RWPE2 (cell line): ENCODE data around the gene LKAAEAR1.
"Not testable (repeated sequence)": the region's sequence is repeated elsewhere in the genome, so short reads cannot be mapped to it uniquely, and the experiment has no call there.

Experiments used
- ATAC-seq: fragments of 200-7000 bp; cut with Tn5 transposase; 3 replicates; pipeline ENCODE4 v1.9.1; 2021; ENCODE audit warnings: low read depth
- DNase-seq: peaks from one replicate; pipeline ENCODE4 v3.0.0-alpha.2; 2020; ENCODE audit warnings: low spot score
- H3K27ac ChIP-seq: fragments of 450-650 bp; 2 replicates; pipeline ENCODE4 v1.5.1; 2017; ENCODE audit warnings: mild to moderate bottlenecking; ENCODE audit not compliant: poor library complexity, severe bottlenecking
- H3K27me3 ChIP-seq: fragments of 250-450 bp; sonication (Bioruptor Pico); 2 replicates; pipeline ENCODE4 v1.5.1; 2021; ENCODE audit warnings: mild to moderate bottlenecking, moderate library complexity; ENCODE audit not compliant: insufficient read depth, poor library complexity, severe bottlenecking
- H3K36me3 ChIP-seq: fragments of 250-450 bp; sonication (Bioruptor Pico); 2 replicates; pipeline ENCODE4 v1.5.1; 2020; ENCODE audit warnings: low read depth, mild to moderate bottlenecking, moderate library complexity
- H3K4me1 ChIP-seq: fragments of 250-450 bp; sonication (Bioruptor Pico); 2 replicates; pipeline ENCODE4 v1.5.1; 2021; ENCODE audit warnings: mild to moderate bottlenecking, moderate library complexity; ENCODE audit not compliant: insufficient read depth, poor library complexity, severe bottlenecking
- H3K4me3 ChIP-seq: fragments of 250-450 bp; sonication (Bioruptor Pico); 2 replicates; pipeline ENCODE4 v1.5.1; 2021; ENCODE audit warnings: mild to moderate bottlenecking, moderate library complexity; ENCODE audit not compliant: severe bottlenecking
- H3K9me3 ChIP-seq: fragments of 250-450 bp; sonication (Bioruptor Pico); 2 replicates; pipeline ENCODE4 v1.5.1; 2021; ENCODE audit warnings: mild to moderate bottlenecking, moderate library complexity; ENCODE audit not compliant: severe bottlenecking
- CTCF ChIP-seq: fragments of 450-650 bp; IDR thresholded peaks from one replicate; pipeline ENCODE4 v1.5.1; 2017; ENCODE audit warnings: mild to moderate bottlenecking, moderate library complexity; ENCODE audit not compliant: poor library complexity, severe bottlenecking

Gene LKAAEAR1

GRCh38 chr20:64091770-64092169 is 7.6 kb upstream of the LKAAEAR1 start:
- no peaks in the 10 kb centered on the region for H3K9me3 ChIP-seq
- no peak overlapping the region for H3K27ac ChIP-seq
- DNase-seq (no peak), ATAC-seq (peak; percentile 9; the same call in 1 of the 3 replicates)
- H3K4me3 ChIP-seq, result no peak overlapping the region
- no peaks in the 10 kb centered on the region for H3K27me3 ChIP-seq
- H3K4me1 ChIP-seq, result no peaks in the 10 kb centered on the region
- H3K36me3 ChIP-seq, result no peaks in the 10 kb centered on the region
- TF ChIP-seq CTCF, result no peak

- no peak for TF ChIP-seq CTCF
- ATAC-seq (no peak), DNase-seq (no peak)
- no peak overlapping the region for H3K27ac ChIP-seq
- no peaks in the 10 kb centered on the region for H3K27me3 ChIP-seq
- H3K4me3 ChIP-seq, result no peak overlapping the region
- no peaks in the 10 kb centered on the region for H3K4me1 ChIP-seq
- no peaks in the 10 kb centered on the region for H3K36me3 ChIP-seq
- no peaks in the 10 kb centered on the region for H3K9me3 ChIP-seq
Measured at GRCh38 chr20:64091340-64091739, 7.1 kb upstream of the LKAAEAR1 start.

GRCh38 chr20:64090165-64090564 is 6.0 kb upstream of the LKAAEAR1 start:
- no peak for ATAC-seq
- Histone ChIP-seq H3K27ac (no peak overlapping the region), H3K4me1 (no peaks in the 10 kb centered on the region), H3K4me3 (no peak overlapping the region), H3K27me3 (peaks cover 1% of the 10 kb centered on the region), H3K36me3 (no peaks in the 10 kb centered on the region), H3K9me3 (no peaks in the 10 kb centered on the region)
- DNase-seq, result no peak
- no peak for TF ChIP-seq CTCF

DNA sequence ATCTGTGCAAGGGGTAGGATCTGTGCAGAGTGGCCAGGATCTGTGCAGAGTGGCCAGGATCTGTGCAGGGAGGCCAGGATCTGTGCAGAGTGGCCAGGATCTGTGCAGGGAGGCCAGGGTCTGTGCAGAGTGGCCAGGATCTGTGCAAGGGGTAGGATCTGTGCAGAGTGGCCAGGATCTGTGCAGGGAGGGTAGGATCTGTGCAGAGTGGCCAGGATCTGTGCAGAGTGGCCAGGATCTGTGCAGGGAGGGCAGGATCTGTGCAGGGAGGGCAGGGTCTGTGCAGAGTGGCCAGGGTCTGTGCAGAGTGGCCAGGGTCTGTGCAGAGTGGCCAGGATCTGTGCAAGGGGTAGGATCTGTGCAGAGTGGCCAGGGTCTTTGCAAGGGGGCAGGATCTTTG is 4.4 kb upstream of the LKAAEAR1 start:
- not testable (repeated sequence) for H3K36me3 ChIP-seq, H3K9me3 ChIP-seq, H3K27ac ChIP-seq, H3K4me3 ChIP-seq, H3K4me1 ChIP-seq
- 0 out of 3 replicates have a peak, but pooled peaks have one; percentile 4 for ATAC-seq
- peaks cover 16% of the 10 kb centered on the region for H3K27me3 ChIP-seq
- DNase-seq, result peak; percentile 97

GRCh38 chr20:64087226-64087825 is 3.1 kb upstream of the LKAAEAR1 start:
- H3K4me1 ChIP-seq, ATAC-seq, DNase-seq, H3K36me3 ChIP-seq, H3K4me3 ChIP-seq, H3K9me3 ChIP-seq, H3K27ac ChIP-seq: not testable (repeated sequence)
- peaks cover 20% of the 10 kb centered on the region for H3K27me3 ChIP-seq

- TF ChIP-seq CTCF, result no peak
- H3K27ac ChIP-seq, result no peak overlapping the region
- ATAC-seq, result no peak
- no peak for DNase-seq
- no peaks in the 10 kb centered on the region for H3K9me3 ChIP-seq
- peaks cover 20% of the 10 kb centered on the region for H3K27me3 ChIP-seq
- H3K4me1 ChIP-seq, result no peaks in the 10 kb centered on the region
- no peaks in the 10 kb centered on the region for H3K36me3 ChIP-seq
- H3K4me3 ChIP-seq, result no peak overlapping the region
Measured at GRCh38 chr20:64086801-64087200, 2.6 kb upstream of the LKAAEAR1 start.
